CD4-positive, alpha-beta T cell treated with Interleukin-12 subunit alpha and Interleukin-12 subunit beta, for 1 hour (primary cell): ENCODE measurements around the gene DRAP1.

Experiments
- DNase-seq: peaks from one replicate; pipeline ENCODE4 v3.0.0-alpha.2; 2020

The DRAP1 gene

DNA sequence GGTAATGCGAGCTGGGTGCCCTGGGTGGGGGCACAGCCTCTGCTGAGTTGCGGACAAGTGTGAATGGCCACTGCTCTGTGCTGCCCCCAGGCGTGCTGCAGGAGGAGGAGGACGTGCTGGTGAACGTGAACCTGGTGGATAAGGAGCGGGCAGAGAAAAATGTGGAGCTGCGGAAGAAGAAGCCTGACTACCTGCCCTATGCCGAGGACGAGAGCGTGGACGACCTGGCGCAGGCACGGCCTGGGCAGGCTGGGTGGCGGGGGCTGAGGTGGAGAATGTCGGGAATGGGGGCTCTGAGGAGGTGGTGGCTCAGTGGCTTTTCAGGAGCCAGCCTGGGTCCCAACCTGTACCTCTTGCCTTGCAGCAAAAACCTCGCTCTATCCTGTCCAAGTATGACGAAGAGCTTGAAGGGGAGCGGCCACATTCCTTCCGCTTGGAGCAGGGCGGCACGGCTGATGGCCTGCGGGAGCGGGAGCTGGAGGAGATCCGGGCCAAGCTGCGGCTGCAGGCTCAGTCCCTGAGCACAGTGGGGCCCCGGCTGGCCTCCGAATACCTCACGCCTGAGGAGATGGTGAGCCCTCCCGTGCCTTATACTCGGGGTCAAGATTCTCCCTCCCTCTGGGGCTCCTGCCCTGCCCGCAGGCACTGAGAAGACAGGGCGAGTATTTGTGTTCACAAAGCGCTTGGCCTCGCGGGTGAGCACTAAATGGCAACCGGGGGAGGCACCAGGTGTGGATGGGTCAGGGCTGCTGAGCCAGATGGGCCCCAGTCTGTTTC is 46.9 kb downstream of the DRAP1 start:
- DNase-seq = no peak

DNA sequence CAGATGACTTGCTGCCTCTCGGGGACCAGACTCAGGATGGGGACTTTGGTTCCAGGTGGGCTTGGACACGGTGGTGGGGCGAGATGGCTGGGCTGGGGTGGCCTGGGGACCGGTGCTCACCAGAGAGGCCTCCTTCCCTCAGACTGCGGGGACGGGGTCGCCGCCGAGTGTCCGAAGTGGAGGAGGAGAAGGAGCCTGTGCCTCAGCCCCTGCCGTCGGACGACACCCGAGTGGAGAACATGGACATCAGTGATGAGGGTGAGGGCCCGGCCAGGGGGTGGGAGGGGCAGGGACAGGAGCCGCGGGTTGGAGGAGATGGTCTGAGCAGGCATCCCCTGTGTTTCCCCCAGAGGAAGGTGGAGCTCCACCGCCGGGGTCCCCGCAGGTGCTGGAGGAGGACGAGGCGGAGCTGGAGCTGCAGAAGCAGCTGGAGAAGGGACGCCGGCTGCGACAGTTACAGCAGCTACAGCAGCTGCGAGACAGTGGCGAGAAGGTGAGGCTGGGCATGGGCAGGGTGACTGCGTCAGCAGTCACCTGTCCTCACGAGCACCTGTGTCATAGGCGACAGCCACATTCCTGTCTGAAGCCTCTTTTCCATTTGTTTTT is 48.2 kb downstream of the DRAP1 start:
- DNase-seq = no peak

DNA sequence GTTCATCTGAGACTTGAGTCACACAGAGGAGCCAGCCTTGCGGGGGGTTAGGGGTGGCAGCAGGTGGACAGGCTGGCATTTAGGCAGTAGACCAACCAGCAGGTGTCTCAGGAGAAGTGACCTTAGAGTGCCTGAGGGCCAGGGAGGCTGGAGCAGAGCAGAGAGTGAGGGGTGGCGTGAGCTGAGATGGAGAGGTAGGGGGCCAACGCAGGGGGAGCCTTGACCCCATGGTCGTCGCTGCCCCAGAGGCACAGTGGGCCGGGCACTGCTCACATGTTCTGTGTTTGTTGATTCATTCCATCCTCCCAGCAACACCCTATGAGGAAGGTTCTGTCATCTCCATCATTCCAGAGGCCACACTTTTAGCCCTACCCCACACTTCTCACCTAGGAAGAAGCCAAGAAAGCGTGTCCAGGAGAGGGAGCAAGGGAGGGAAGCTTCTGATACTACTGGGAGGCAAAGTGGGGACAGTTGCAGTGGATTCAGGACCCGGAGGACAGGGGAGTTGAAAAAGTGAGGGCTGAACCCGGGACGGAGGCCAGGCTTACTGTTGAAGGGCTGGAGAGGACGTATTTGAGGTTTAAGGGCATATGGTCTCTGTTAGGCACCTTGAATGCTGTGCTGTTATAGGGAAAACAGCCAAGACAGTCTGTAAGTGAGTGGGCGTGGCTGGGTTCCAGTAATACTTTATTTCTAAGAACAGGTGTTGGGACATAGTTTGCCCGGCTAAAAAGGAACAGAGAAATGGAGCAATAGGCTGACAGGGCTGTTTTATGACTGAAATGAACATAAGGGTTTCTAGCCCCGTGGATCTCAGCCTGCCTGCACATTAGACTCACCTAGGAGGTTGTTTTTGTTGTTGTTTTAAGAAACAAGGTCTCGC is 49.6 kb downstream of the DRAP1 start:
- DNase-seq = no peak
